GOT3 (cell line): ENCODE measurements around the gene CFB.
"Not testable (repeated sequence)": the region's sequence is repeated elsewhere in the genome, so short reads cannot be mapped to it uniquely, and the experiment has no call there.

ENCODE experiments used
- DNase-seq: peaks from one replicate; lab custom pipeline; 2025; ENCODE audit warnings: mixed read lengths; lab: John Stamatoyannopoulos, UW

The CFB gene

GRCh38 chr6:31970604-31971271 lies 24.8 kb downstream of the CFB start:
- no peak for DNase-seq

- DNase-seq, result no peak
These were observed 25.5 kb downstream of the CFB start for GRCh38 chr6:31971279-31971992.

- peak; percentile 98 for DNase-seq
These were observed 26.3 kb downstream of the CFB start, which contains the start of gene DXO for GRCh38 chr6:31971993-31972708. TSS of gene DXO (minus strand) at chr6:31972138. CDS start at chr6:31971675, 463 bp downstream.

- DNase-seq, result no peak
These were observed 26.9 kb downstream of the CFB start for GRCh38 chr6:31972709-31973350.

GRCh38 chr6:31976065-31976464 lies 30.2 kb downstream of the CFB start:
- not testable (repeated sequence) for DNase-seq

GRCh38 chr6:31977816-31978431 lies 32.0 kb downstream of the CFB start:
- DNase-seq, result no peak

GRCh38 chr6:31978831-31979230 lies 32.9 kb downstream of the CFB start:
- DNase-seq, result no peak

GRCh38 chr6:31979238-31979898 lies 33.5 kb downstream of the CFB start:
- no peak for DNase-seq

- not testable (repeated sequence) for DNase-seq
These were observed 34.4 kb downstream of the CFB start for GRCh38 chr6:31980195-31980876.

GRCh38 chr6:31980998-31981397 lies 35.1 kb downstream of the CFB start:
- DNase-seq, result not testable (repeated sequence)

GRCh38 chr6:31981744-31982143 lies 35.8 kb downstream of the CFB start, which contains the start of gene C4A:
TSS of gene C4A (plus strand) at chr6:31982057. CDS start at chr6:31982108, 51 bp downstream.
- not testable (repeated sequence) for DNase-seq

GRCh38 chr6:31989363-31989762 lies 43.5 kb downstream of the CFB start:
- not testable (repeated sequence) for DNase-seq

- not testable (repeated sequence) for DNase-seq
These were observed 48.5 kb downstream of the CFB start for GRCh38 chr6:31994421-31994820.

GRCh38 chr6:31996385-31996784 lies 50.5 kb downstream of the CFB start:
- not testable (repeated sequence) for DNase-seq
